Naive thymus-derived CD4-positive, alpha-beta T cell (primary cell): ENCODE results near the gene CDH23. TPM values are rescaled to one million over a fixed set of nuclear protein-coding genes. Genes with fewer than 3 reads are reported as not detected.
A peak's percentile ranks its signal among the peaks of the same experiment; 100 is the strongest.

ENCODE experiments used
- ATAC-seq: fragments of 150-1000 bp; cut with Tn5 transposase; 2 replicates; pipeline ENCODE4 v1.10.0; 2021; ENCODE audit warnings: mild to moderate bottlenecking, moderate library complexity
- CTCF ChIA-PET: fragments of 350-600 bp; sonication (Branson Sonifier 250); formaldehyde crosslinking; loops from one replicate; lab custom pipeline; 2021; ENCODE audit warnings: antibody characterized with exemption; lab: Charles Lee
- POLR2A ChIA-PET: fragments of 350-600 bp; sonication (Branson Sonifier 250); formaldehyde crosslinking; loops from one replicate; lab custom pipeline; 2021; ENCODE audit warnings: antibody characterized with exemption, inconsistent platforms; lab: Charles Lee
- DNase-seq, 9 donors: peaks; one replicate each; pipeline versions ENCODE4 v3.0.0 to v3.0.0-alpha.2; 2020 to 2022; ENCODE audit warnings: mixed read lengths in 1 of 9
- H3K27ac ChIP-seq: one replicate; pipeline ENCODE4 v1.7.0; 2013; ENCODE audit warnings: mild to moderate bottlenecking, low read depth, low read length, moderate library complexity
- H3K27me3 ChIP-seq, 2 donors: one replicate each; pipeline ENCODE4 v1.7.0; 2013; ENCODE audit warnings: low read length in 2 of 2, mild to moderate bottlenecking in 2 of 2, moderate library complexity in 2 of 2; ENCODE audit not compliant: control insufficient read depth in 2 of 2, insufficient read depth in 2 of 2
- H3K36me3 ChIP-seq, 3 experiments: 1 replicate in 2 of 3; 2 replicates in 1 of 3; pipeline ENCODE4 v1.7.0; 2013; ENCODE audit warnings: low read length in 3 of 3, mild to moderate bottlenecking in 3 of 3, moderate library complexity in 1 of 3; ENCODE audit not compliant: insufficient read depth in 3 of 3, control insufficient read depth in 2 of 3
- H3K4me1 ChIP-seq, 2 donors: one replicate each; pipeline ENCODE4 v1.7.0; 2013; ENCODE audit warnings: low read length in 2 of 2, mild to moderate bottlenecking in 2 of 2, moderate library complexity in 1 of 2; ENCODE audit not compliant: control insufficient read depth in 2 of 2, insufficient read depth in 2 of 2
- H3K4me3 ChIP-seq: 2 replicates; pipeline ENCODE4 v1.7.0; 2013; ENCODE audit warnings: mild to moderate bottlenecking, low read length
- H3K9me3 ChIP-seq, 3 experiments: 1 replicate in 2 of 3; 2 replicates in 1 of 3; pipeline ENCODE4 v1.7.0; 2013; ENCODE audit warnings: low read length in 3 of 3; ENCODE audit not compliant: control insufficient read depth in 2 of 3
- H3K27ac Mint-ChIP-seq, 9 donors: one replicate each; pipeline ENCODE4 v1.8.0; 2020 to 2022; ENCODE audit warnings: mixed read lengths in 9 of 9, mild to moderate bottlenecking in 8 of 9, moderate library complexity in 5 of 9, inconsistent platforms in 2 of 9
- H3K27me3 Mint-ChIP-seq, 5 donors: one replicate each; pipeline ENCODE4 v1.8.0; 2021 to 2022; ENCODE audit warnings: mixed read lengths in 5 of 5, mild to moderate bottlenecking in 1 of 5
- H3K36me3 Mint-ChIP-seq, 5 donors: one replicate each; pipeline ENCODE4 v1.8.0; 2020 to 2022; ENCODE audit warnings: mixed read lengths in 5 of 5, mild to moderate bottlenecking in 3 of 5, inconsistent platforms in 1 of 5
- H3K4me1 Mint-ChIP-seq, 7 donors: one replicate each; pipeline ENCODE4 v1.8.0; 2020 to 2022; ENCODE audit warnings: mixed read lengths in 7 of 7, mild to moderate bottlenecking in 3 of 7, inconsistent platforms in 1 of 7
- H3K4me3 Mint-ChIP-seq, 10 donors: one replicate each; pipeline ENCODE4 v1.8.0; 2020 to 2022; ENCODE audit warnings: mild to moderate bottlenecking in 10 of 10, mixed read lengths in 10 of 10, moderate library complexity in 6 of 10, inconsistent platforms in 2 of 10
- H3K9me3 Mint-ChIP-seq, 11 donors: one replicate each; pipeline ENCODE4 v1.8.0; 2020 to 2022; ENCODE audit warnings: mixed read lengths in 11 of 11, mild to moderate bottlenecking in 4 of 11, inconsistent platforms in 1 of 11, moderate library complexity in 1 of 11
- intact Hi-C, 2 donors: fragments of 100-400 bp; cut with micrococcal nuclease; formaldehyde crosslinking; loops; one replicate each; pipeline ENCODE4 v1.15.1; 2023
- polyA plus RNA-seq, 2 donors: library from polyadenylated mRNA; unstranded; fragments of 300-500 nt; fragmentation: Illumina TruSeq; gene quantifications; one replicate each; pipeline ENCODE4 v1.2.3, GENCODE V29; 2021
- total RNA-seq, 6 experiments: library from RNA in 5 of 6; stranded (reverse) in 5 of 6; gene quantifications; 1 replicate in 5 of 6; 2 replicates in 1 of 6; pipeline ENCODE4 v1.2.3 and lab custom pipeline; 2021 to 2026

CDH23 gene
- total and polyA plus RNA-seq, 7 experiments from 2014 or later, result 1.1 to 18.3 (median 7.9) TPM

DNA sequence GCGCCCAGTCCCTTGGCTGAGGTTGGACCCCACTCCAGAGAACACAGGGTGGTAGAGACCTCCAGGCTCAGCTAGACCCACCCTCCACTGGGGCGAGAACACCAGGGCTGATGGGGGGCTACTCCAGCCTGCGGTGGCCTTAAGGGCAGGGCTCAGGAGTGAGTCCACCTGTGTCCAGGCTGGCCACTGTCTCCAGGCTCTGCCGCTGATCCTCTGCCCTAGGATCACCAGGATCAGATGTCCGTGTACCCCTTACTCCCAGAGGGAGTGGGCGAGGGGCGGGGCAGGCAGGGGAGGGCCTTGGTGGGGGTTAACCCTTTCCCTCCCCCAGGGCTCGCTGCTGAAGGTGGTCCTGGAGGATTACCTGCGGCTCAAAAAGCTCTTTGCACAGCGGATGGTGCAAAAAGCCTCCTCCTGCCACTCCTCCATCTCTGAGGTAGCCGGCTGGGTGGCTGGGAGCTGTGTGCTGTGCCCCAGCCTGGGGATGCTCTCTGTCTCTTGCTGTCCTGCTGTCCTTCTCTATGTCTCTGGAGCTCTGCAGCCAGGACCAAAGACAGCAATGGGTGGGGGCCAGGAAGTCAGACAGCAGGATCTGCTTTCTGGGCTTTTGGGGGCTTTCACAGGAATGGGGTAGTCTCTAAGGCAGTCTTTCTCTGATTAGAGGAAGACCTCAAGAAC lies 416.3 kb downstream of the CDH23 start:
- H3K4me3 Mint-ChIP-seq, result no peak overlapping the region
- POLR2A ChIA-PET, result no interaction called here

DNA sequence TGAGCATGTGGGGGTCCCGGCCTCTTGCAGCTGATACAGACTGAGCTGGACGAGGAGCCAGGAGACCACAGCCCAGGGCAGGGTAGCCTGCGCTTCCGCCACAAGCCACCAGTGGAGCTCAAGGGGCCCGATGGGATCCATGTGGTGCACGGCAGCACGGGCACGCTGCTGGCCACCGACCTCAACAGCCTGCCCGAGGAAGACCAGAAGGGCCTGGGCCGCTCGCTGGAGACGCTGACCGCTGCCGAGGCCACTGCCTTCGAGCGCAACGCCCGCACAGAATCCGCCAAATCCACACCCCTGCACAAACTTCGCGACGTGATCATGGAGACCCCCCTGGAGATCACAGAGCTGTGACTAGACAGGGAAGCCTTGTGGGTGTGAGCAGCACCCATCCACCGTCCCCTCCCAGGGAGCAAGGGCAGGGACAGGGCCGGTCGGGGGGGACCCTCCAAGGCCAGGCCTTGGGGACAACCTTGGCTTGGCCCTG lies 418.2 kb downstream of the CDH23 start:
- no peaks in the 10 kb centered on the region for H3K9me3 ChIP-seq
- ATAC-seq, result no peak
- H3K27ac ChIP-seq, result no peak overlapping the region
- no peak overlapping the region for H3K4me3 ChIP-seq
- intact Hi-C loops, result no loop called here
- POLR2A ChIA-PET, result no interaction called here
- H3K4me3 Mint-ChIP-seq, result no peak overlapping the region
- H3K27me3 Mint-ChIP-seq, result no peaks in the 10 kb centered on the region
- peaks cover 0 to 54% (median 23%) of the 10 kb centered on the region in 3 experiments for H3K36me3 ChIP-seq
- no peaks in the 10 kb centered on the region for H3K27me3 ChIP-seq
- H3K36me3 Mint-ChIP-seq, result peaks cover 4 to 37% (median 7%) of the 10 kb centered on the region in 5 donors
- H3K9me3 Mint-ChIP-seq, result no peaks in the 10 kb centered on the region
- H3K4me1 Mint-ChIP-seq, result peaks cover 0 to 7% (median 0%) of the 10 kb centered on the region in 7 donors
- CTCF ChIA-PET, result no interaction called here
- DNase-seq, result no peak
- H3K27ac Mint-ChIP-seq, result peak overlapping the region in 1 of 9 donors; percentile 43
- H3K4me1 ChIP-seq, result no peaks in the 10 kb centered on the region

More for the DNA sequence above, 416.3 kb downstream of the CDH23 start:
- H3K27ac ChIP-seq, result no peak overlapping the region
- H3K4me3 ChIP-seq, result no peak overlapping the region
- peaks cover 0 to 35% (median 11%) of the 10 kb centered on the region in 3 experiments for H3K36me3 ChIP-seq
- no peaks in the 10 kb centered on the region for H3K9me3 Mint-ChIP-seq
- H3K4me1 Mint-ChIP-seq, result peaks cover 0 to 7% (median 0%) of the 10 kb centered on the region in 7 donors
- CTCF ChIA-PET, result interaction anchor here (0.8 to 4.5 kb wide), 10 partner anchors 10 to 501 kb away, joined by 3 to 30 read pairs (median 8); partner anchors contain the start of gene VSIR
- no peaks in the 10 kb centered on the region for H3K4me1 ChIP-seq
- H3K27ac Mint-ChIP-seq, result peak overlapping the region in 2 of 9 donors; percentile 12 to 62
- H3K36me3 Mint-ChIP-seq, result peaks cover 2 to 23% (median 6%) of the 10 kb centered on the region in 5 donors
- H3K9me3 ChIP-seq, result no peaks in the 10 kb centered on the region
- intact Hi-C loops, result loop anchor here (1.0 to 2.0 kb wide), 12 partner anchors 40 to 499 kb away; partner anchors contain the start of genes SLC29A3 (in 2 of the 2), CDH23 (in 1 of the 2) and VSIR (in 1 of the 2)
- H3K27me3 Mint-ChIP-seq, result no peaks in the 10 kb centered on the region
- ATAC-seq (no peak), DNase-seq (no peak)
- H3K27me3 ChIP-seq, result no peaks in the 10 kb centered on the region

DNA sequence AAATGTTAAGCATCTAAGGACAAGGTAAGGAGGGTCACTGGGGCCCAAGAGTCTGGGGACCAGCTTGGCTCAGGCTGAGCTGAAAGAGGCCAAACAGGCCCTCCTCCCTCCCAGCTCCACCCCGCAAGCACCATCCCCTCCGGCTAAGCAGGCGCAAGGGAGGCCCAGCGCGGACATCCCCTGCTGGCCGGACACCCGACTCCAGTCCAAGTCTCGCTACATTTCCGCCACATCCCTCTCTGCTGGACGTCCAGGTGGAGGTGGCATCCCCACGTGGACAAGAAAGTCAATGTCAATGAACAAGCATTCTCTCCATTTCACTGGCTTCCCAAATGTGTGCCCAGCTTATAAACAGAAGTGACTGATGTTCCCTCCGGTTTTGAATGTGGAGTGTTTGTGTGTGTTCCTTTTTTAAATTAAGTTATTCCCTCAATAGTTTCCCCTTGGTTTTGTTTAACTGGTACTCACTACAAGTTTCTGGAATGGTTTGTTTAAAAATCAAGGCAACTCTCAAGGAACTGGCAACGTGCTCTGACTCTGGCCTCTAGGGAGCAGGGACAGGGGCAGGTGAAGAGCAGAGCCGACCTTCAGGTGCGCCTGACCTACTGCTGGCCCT lies 418.9 kb downstream of the CDH23 start:
- Mint-ChIP-seq H3K27me3 (no peaks in the 10 kb centered on the region), H3K27ac (peak overlapping the region in 1 of 9 donors; percentile 72), H3K4me1 (peaks cover 0 to 7% (median 0%) of the 10 kb centered on the region in 7 donors), H3K36me3 (peaks cover 4 to 37% (median 7%) of the 10 kb centered on the region in 5 donors), H3K9me3 (no peaks in the 10 kb centered on the region), H3K4me3 (no peak overlapping the region)
- Histone ChIP-seq H3K9me3 (no peaks in the 10 kb centered on the region), H3K4me1 (no peaks in the 10 kb centered on the region), H3K4me3 (no peak overlapping the region), H3K36me3 (peaks cover 0 to 61% (median 29%) of the 10 kb centered on the region in 3 experiments), H3K27me3 (no peaks in the 10 kb centered on the region), H3K27ac (no peak overlapping the region)
- no peak for ATAC-seq
- CTCF ChIA-PET, result no interaction called here
- DNase-seq, result no peak
- intact Hi-C loops, result no loop called here
- POLR2A ChIA-PET, result no interaction called here

DNA sequence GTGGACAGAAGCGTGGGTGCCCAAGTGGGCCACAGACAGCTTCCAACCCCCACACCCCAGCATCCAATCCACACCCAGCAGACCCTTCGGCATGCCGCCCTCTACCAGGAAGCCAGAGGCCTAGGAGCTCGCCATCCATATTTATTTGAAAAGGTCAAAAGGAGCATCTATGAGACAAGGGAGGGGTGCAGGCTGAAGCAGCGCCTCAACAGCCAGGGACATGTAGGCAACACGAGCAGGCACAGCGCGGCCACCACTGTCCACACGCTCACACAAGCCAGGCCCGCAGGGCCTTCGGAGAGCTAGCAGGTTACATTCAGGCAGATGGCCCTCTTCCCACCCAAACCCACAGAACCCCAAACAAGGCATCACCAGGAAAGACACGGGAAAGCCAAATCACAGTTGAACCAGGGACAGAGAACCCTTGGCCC lies 419.7 kb downstream of the CDH23 start:
- CTCF ChIA-PET, result interaction anchor here (0.8 kb wide), 1 partner anchor 17 kb away, joined by 3 read pairs; no protein-coding TSS in a partner anchor
- no peak for ATAC-seq
- no peaks in the 10 kb centered on the region for H3K4me1 ChIP-seq
- H3K27me3 ChIP-seq, result no peaks in the 10 kb centered on the region
- Mint-ChIP-seq H3K9me3 (no peaks in the 10 kb centered on the region), H3K4me3 (no peak overlapping the region), H3K36me3 (peaks cover 9 to 42% (median 10%) of the 10 kb centered on the region in 5 donors), H3K4me1 (peaks cover 0 to 7% (median 0%) of the 10 kb centered on the region in 7 donors), H3K27me3 (no peaks in the 10 kb centered on the region), H3K27ac (peak overlapping the region in 4 of 9 donors; percentile 36 to 70 (median 54))
- intact Hi-C loops, result no loop called here
- no peak for DNase-seq
- H3K36me3 ChIP-seq, result peaks cover 6 to 69% (median 31%) of the 10 kb centered on the region in 3 experiments
- H3K9me3 ChIP-seq, result no peaks in the 10 kb centered on the region
- POLR2A ChIA-PET, result no interaction called here
- H3K27ac ChIP-seq, result no peak overlapping the region
- H3K4me3 ChIP-seq, result no peak overlapping the region

DNA sequence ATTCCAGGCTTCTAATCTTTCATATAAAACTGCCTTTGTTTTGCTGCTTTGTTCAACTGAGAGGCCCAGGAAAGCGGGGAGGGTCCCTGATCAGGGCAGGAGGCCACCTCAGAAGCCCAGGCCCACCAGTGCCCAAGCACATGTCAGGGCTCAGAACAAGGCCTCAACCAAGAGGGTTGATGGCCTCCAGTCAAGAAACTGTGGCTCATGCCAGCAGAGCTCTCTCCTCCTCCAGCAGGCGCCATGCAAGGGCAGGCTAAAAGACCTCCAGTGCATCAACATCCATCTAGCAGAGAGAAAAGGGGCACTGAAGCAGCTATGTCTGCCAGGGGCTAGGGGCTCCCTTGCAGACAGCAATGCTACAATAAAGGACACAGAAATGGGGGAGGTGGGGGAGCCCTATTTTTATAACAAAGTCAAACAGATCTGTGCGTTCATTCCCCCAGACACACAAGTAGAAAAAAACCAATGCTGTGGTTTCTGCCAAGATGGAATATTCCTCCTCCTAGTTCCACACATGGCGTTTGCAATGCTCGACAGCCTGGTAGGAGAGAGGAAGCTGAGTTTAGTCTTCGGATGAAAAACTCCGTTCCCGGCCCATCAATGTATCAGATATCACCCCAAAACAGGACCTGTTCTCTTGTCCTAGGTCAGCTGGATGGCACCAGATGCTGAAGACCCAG lies 420.4 kb downstream of the CDH23 start:
- H3K9me3 Mint-ChIP-seq, result no peaks in the 10 kb centered on the region
- peaks cover 0 to 7% (median 0%) of the 10 kb centered on the region in 7 donors for H3K4me1 Mint-ChIP-seq
- intact Hi-C loops, result no loop called here
- H3K27ac ChIP-seq, result no peak overlapping the region
- no peaks in the 10 kb centered on the region for H3K4me1 ChIP-seq
- H3K4me3 Mint-ChIP-seq, result no peak overlapping the region
- no peaks in the 10 kb centered on the region for H3K27me3 ChIP-seq
- H3K4me3 ChIP-seq, result no peak overlapping the region
- H3K36me3 Mint-ChIP-seq, result peaks cover 9 to 42% (median 14%) of the 10 kb centered on the region in 5 donors
- ChIA-PET CTCF (interaction anchor here (0.8 kb wide), 1 partner anchor 16 kb away, joined by 3 read pairs; no protein-coding TSS in a partner anchor), POLR2A (no interaction called here)
- H3K27ac Mint-ChIP-seq, result peak overlapping the region in 5 of 9 donors; percentile 36 to 51 (median 46)
- peaks cover 6 to 75% (median 37%) of the 10 kb centered on the region in 3 experiments for H3K36me3 ChIP-seq
- DNase-seq (no peak), ATAC-seq (no peak)
- no peaks in the 10 kb centered on the region for H3K27me3 Mint-ChIP-seq
- H3K9me3 ChIP-seq, result no peaks in the 10 kb centered on the region
